Bronchial epithelial cell (primary cell): ENCODE measurements around the gene SAT2. TPM values are rescaled to one million over a fixed set of nuclear protein-coding genes. Genes with fewer than 3 reads are reported as not detected.
A peak's percentile ranks its signal among the peaks of the same experiment; 100 is the strongest.

ENCODE experiments used
- DNase-seq: peaks from one replicate; pipeline ENCODE4 v3.0.0-alpha.2; 2010; ENCODE audit warnings: low read depth
- FAIRE-seq: peaks from 2 replicates; lab custom pipeline; 2011; peaks lifted over from hg19 to GRCh38; lab: Jason Lieb, UNC
- H3K27me3 ChIP-seq: 2 replicates; pipeline ENCODE4 v1.5.1; 2011; ENCODE audit warnings: low read length; ENCODE audit not compliant: control insufficient read depth, insufficient read depth
- H3K36me3 ChIP-seq: 2 replicates; pipeline ENCODE4 v1.5.1; 2011; ENCODE audit warnings: low read length; ENCODE audit not compliant: control insufficient read depth, insufficient read depth
- H3K4me3 ChIP-seq: 2 replicates; pipeline ENCODE4 v1.5.1; 2011; ENCODE audit warnings: mild to moderate bottlenecking, low read depth, low read length, control low read depth
- CTCF ChIP-seq: IDR thresholded peaks from 2 replicates; pipeline ENCODE4 v1.5.1; 2011; ENCODE audit warnings: mild to moderate bottlenecking, moderate library complexity, low read length, control low read depth, inconsistent platforms; ENCODE audit not compliant: insufficient read depth, severe bottlenecking
- total RNA-seq: library from RNA; depleted of rRNA; stranded (reverse); fragments of >200 nt; gene quantifications from 2 replicates; pipeline ENCODE4 v1.2.1, GENCODE V29; 2014

The SAT2 gene
- total RNA-seq, 1 donor from 2014 or later, result 38.7 TPM

GRCh38 chr17:7651665-7652387 is 24.2 kb upstream of the SAT2 start:
- no peak overlapping the region for H3K4me3 ChIP-seq
- H3K27me3 ChIP-seq, result peaks cover 30% of the 10 kb centered on the region
- no peak for TF ChIP-seq CTCF
- DNase-seq (no peak), FAIRE-seq (no peak)
- H3K36me3 ChIP-seq, result no peaks in the 10 kb centered on the region

GRCh38 chr17:7651097-7651664 is 23.6 kb upstream of the SAT2 start:
- no peak for DNase-seq
- Histone ChIP-seq H3K27me3 (peaks cover 30% of the 10 kb centered on the region), H3K4me3 (no peak overlapping the region), H3K36me3 (no peaks in the 10 kb centered on the region)
- TF ChIP-seq CTCF, result no peak
- no peak for FAIRE-seq

- H3K4me3 ChIP-seq, result no peak within 1 kb of the TSS
- FAIRE-seq, result no peak
- no peaks in the 10 kb centered on the region for H3K36me3 ChIP-seq
- H3K27me3 ChIP-seq, result peaks cover 30% of the 10 kb centered on the region
- TF ChIP-seq CTCF, result no peak
- peak; percentile 23 for DNase-seq
Measured at GRCh38 chr17:7650509-7651096, 23.0 kb upstream of the SAT2 start, which contains the start of gene ATP1B2. Gene ATP1B2, plus strand, starts transcription at chr17:7650926. Its CDS starts 593 bp downstream, at chr17:7651519.

- no peaks in the 10 kb centered on the region for H3K36me3 ChIP-seq
- DNase-seq (no peak), FAIRE-seq (no peak)
- no peak overlapping the region for H3K4me3 ChIP-seq
- peaks cover 18% of the 10 kb centered on the region for H3K27me3 ChIP-seq
- no peak for TF ChIP-seq CTCF
Measured at GRCh38 chr17:7647018-7647417, 19.4 kb upstream of the SAT2 start.

- FAIRE-seq (no peak), DNase-seq (no peak)
- no peak overlapping the region for H3K4me3 ChIP-seq
- H3K36me3 ChIP-seq, result no peaks in the 10 kb centered on the region
- peaks cover 13% of the 10 kb centered on the region for H3K27me3 ChIP-seq
- no peak for TF ChIP-seq CTCF
Measured at GRCh38 chr17:7646457-7646856, 18.8 kb upstream of the SAT2 start.
